Loucy (cell line): Measurements from ENCODE around the gene RHBDF1.

Experiments used
- CTCF ChIP-seq: fragments of 200-600 bp; sonication (generic); conservative IDR thresholded peaks from 2 replicates; pipeline ENCODE4 v1.5.1; 2014; ENCODE audit warnings: mild to moderate bottlenecking, antibody characterized with exemption, low read length
- EZH2phosphoT487 ChIP-seq: fragments of 200-600 bp; IDR thresholded peaks from 2 replicates; pipeline ENCODE4 v1.6.1; 2018; ENCODE audit warnings: antibody characterized with exemption, mild to moderate bottlenecking, moderate library complexity, borderline replicate concordance

GRCh38 chr16:88613-89012 lies 16.2 kb upstream of the RHBDF1 start:
- TF ChIP-seq CTCF (no peak), EZH2phosphoT487 (no peak)
